IMR-90 (cell line): Measurements from ENCODE around the gene MFSD2B.

ENCODE experiments used
- CTCF ChIP-seq: conservative IDR thresholded peaks from 2 replicates; pipeline ENCODE4 v1.5.1; 2012; ENCODE audit warnings: mild to moderate bottlenecking, low read depth, low read length, improper control_type of control experiment
- NFE2L2 ChIP-seq: fragments of 150-350 bp; IDR thresholded peaks from 2 replicates; pipeline ENCODE4 v1.6.1; 2016; ENCODE audit warnings: low read depth, mild to moderate bottlenecking, low read length

- TF ChIP-seq CTCF (no peak), NFE2L2 (no peak)
Observed at GRCh38 chr2:24022975-24023575, 13.2 kb downstream of the MFSD2B start.
